DND-41 (cell line): ENCODE results near the gene RADIL.

Experiments
- ATAC-seq: fragments of 200-7000 bp; cut with Tn5 transposase; 3 replicates; pipeline ENCODE4 v1.9.1; 2021; ENCODE audit warnings: low read depth; ENCODE audit not compliant: insufficient read depth
- DNase-seq: peaks from one replicate; pipeline ENCODE4 v3.0.0-alpha.2; 2020
- H2AFZ ChIP-seq: 2 replicates; pipeline ENCODE4 v1.6.0; 2012; ENCODE audit warnings: low read depth, low read length
- H3K27ac ChIP-seq: 2 replicates; pipeline ENCODE4 v1.5.1; 2012; ENCODE audit warnings: low read length, inconsistent platforms
- H3K27me3 ChIP-seq: fragments of 200-600 bp; sonication (generic); 2 replicates; pipeline ENCODE4 v1.6.0; 2012; ENCODE audit warnings: low read length, mild to moderate bottlenecking, inconsistent platforms; ENCODE audit not compliant: insufficient read depth, poor library complexity
- H3K36me3 ChIP-seq: 2 replicates; pipeline ENCODE4 v1.5.1; 2012; ENCODE audit warnings: low read length, inconsistent platforms; ENCODE audit not compliant: insufficient read depth
- H3K4me1 ChIP-seq: 2 replicates; pipeline ENCODE4 v1.5.1; 2012; ENCODE audit warnings: mild to moderate bottlenecking, low read length; ENCODE audit not compliant: insufficient read depth
- H3K4me2 ChIP-seq: 2 replicates; pipeline ENCODE4 v1.6.0; 2012; ENCODE audit warnings: mild to moderate bottlenecking, moderate library complexity, low read length, inconsistent platforms; ENCODE audit not compliant: insufficient read depth
- H3K4me3 ChIP-seq, 2 experiments: fragments of 200-600 bp in 1 of 2; shearing (Covaris generic) in 1 of 2; 2 replicates each; pipeline ENCODE4 v1.5.1; 2012 to 2016; ENCODE audit warnings: inconsistent platforms in 2 of 2, low read length in 2 of 2, mild to moderate bottlenecking in 2 of 2, low read depth in 1 of 2, moderate library complexity in 1 of 2
- H3K79me2 ChIP-seq: 2 replicates; pipeline ENCODE4 v1.6.0; 2012; ENCODE audit warnings: low read length, inconsistent platforms; ENCODE audit not compliant: insufficient read depth
- H3K9ac ChIP-seq: 2 replicates; pipeline ENCODE4 v1.6.0; 2012; ENCODE audit warnings: low read depth, mild to moderate bottlenecking, inconsistent platforms, low read length, moderate library complexity
- H3K9me3 ChIP-seq: 2 replicates; pipeline ENCODE4 v1.5.1; 2012; ENCODE audit warnings: low read length, moderate library complexity, mild to moderate bottlenecking, inconsistent platforms; ENCODE audit not compliant: insufficient read depth, severe bottlenecking
- H4K20me1 ChIP-seq: 2 replicates; pipeline ENCODE4 v1.6.0; 2012; ENCODE audit warnings: low read length; ENCODE audit not compliant: insufficient read depth
- CTCF ChIP-seq: IDR thresholded peaks from 2 replicates; pipeline ENCODE4 v1.5.1; 2012; ENCODE audit warnings: borderline replicate concordance, low read length, moderate library complexity, mild to moderate bottlenecking; ENCODE audit not compliant: poor library complexity, severe bottlenecking; ENCODE audit errors: extremely low read depth
- EZH2 ChIP-seq: IDR thresholded peaks from 3 replicates; pipeline ENCODE4 v1.6.1; 2012; ENCODE audit warnings: borderline replicate concordance, low read depth, mild to moderate bottlenecking, moderate library complexity, low read length, inconsistent platforms; ENCODE audit not compliant: severe bottlenecking

Gene RADIL

GRCh38 chr7:4792537-4793126 lies 90.9 kb downstream of the RADIL start:
- H3K27me3 ChIP-seq, result no peaks in the 10 kb centered on the region
- H2AFZ ChIP-seq, result no peak overlapping the region
- no peaks in the 10 kb centered on the region for H4K20me1 ChIP-seq
- no peak for DNase-seq
- H3K4me3 ChIP-seq, result no peak overlapping the region
- H3K36me3 ChIP-seq, result peaks cover 50% of the 10 kb centered on the region
- H3K4me1 ChIP-seq, result no peaks in the 10 kb centered on the region
- no peak overlapping the region for H3K9ac ChIP-seq
- no peaks in the 10 kb centered on the region for H3K9me3 ChIP-seq
- no peak overlapping the region for H3K27ac ChIP-seq
- no peak for ATAC-seq
- H3K79me2 ChIP-seq, result no peaks in the 10 kb centered on the region
- H3K4me2 ChIP-seq, result no peak overlapping the region
- TF ChIP-seq CTCF (no peak), EZH2 (no peak)

- ATAC-seq, result peak; percentile 60; the same call in 2 of the 3 replicates
- TF ChIP-seq CTCF (peak; percentile 35), EZH2 (no peak)
- DNase-seq, result peak; percentile 31
These were observed 91.6 kb downstream of the RADIL start for GRCh38 chr7:4791738-4792536.

GRCh38 chr7:4791101-4791737 lies 92.3 kb downstream of the RADIL start:
- Histone ChIP-seq H3K4me2 (no peak overlapping the region), H3K27me3 (no peaks in the 10 kb centered on the region), H3K4me1 (no peaks in the 10 kb centered on the region), H3K9me3 (no peaks in the 10 kb centered on the region), H3K36me3 (peaks cover 61% of the 10 kb centered on the region), H4K20me1 (no peaks in the 10 kb centered on the region), H3K27ac (no peak overlapping the region), H3K79me2 (no peaks in the 10 kb centered on the region), H3K9ac (no peak overlapping the region), H2AFZ (no peak overlapping the region), H3K4me3 (no peak overlapping the region)
- DNase-seq, result no peak
- ATAC-seq, result no peak
- TF ChIP-seq CTCF (no peak), EZH2 (no peak)

More at GRCh38 chr7:4791738-4792536, 91.6 kb downstream of the RADIL start:
- no peak overlapping the region for H3K4me2 ChIP-seq
- H3K27ac ChIP-seq, result no peak overlapping the region
- no peak overlapping the region for H3K4me3 ChIP-seq
- no peak overlapping the region for H2AFZ ChIP-seq
- H3K27me3 ChIP-seq, result no peaks in the 10 kb centered on the region
- H3K36me3 ChIP-seq, result peaks cover 57% of the 10 kb centered on the region
- H3K4me1 ChIP-seq, result no peaks in the 10 kb centered on the region
- no peaks in the 10 kb centered on the region for H3K9me3 ChIP-seq
- no peak overlapping the region for H3K9ac ChIP-seq
- no peaks in the 10 kb centered on the region for H4K20me1 ChIP-seq
- H3K79me2 ChIP-seq, result no peaks in the 10 kb centered on the region
